Stimulated activated CD4-positive, alpha-beta T cell treated with anti-CD3 and anti-CD28 coated beads, Interleukin-4, amount 100 ng/mL, for 4 hours (primary cell): Measurements from ENCODE around the gene TMPRSS4.
A peak's percentile ranks its signal among the peaks of the same experiment; 100 is the strongest.

Source experiments
- DNase-seq, 2 experiments: peaks; one replicate each; pipeline ENCODE4 v3.0.0-alpha.2; 2020

TMPRSS4 gene

GRCh38 chr11:118138839-118139420, 62.1 kb downstream of the TMPRSS4 start:
- DNase-seq = no peak

DNA sequence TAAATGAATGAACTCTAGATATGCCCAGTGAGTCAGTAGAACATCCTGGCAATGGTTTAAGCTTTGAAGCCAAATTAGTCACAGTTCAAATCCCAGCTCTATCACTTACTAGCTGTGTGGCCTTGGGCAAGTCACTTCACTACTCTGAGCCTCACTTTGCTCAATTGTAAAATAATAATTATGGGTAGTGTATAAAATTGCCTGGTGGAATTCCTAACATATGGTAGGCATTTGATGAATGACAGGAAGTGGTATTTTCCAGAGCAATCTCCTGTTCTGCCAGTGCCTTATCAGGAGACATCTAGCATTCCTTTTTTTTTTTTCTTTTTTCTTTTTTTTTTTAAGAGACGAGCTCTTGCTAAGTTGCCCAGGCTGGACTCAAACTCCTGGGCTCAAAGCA, 62.7 kb downstream of the TMPRSS4 start:
- DNase-seq = no peak

DNA sequence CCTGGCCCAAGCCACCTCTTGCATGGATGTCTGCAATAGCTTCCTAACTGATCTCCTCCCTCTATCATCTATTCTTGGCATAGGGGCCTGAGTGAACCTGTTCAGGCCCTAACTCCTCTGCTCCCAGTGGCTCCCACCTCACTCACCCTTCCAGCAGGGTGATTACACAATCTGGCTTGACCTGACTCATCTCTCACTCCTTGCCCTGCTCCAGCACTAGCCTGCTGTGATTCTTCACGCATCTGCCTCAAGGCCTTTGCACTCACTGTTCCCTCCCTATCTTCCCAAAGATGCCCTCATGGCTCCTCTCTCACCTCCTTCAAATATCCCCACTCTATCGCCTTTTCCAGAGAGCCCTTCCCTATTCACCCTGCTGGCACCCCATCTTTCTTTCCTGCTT, 65.2 kb downstream of the TMPRSS4 start:
- DNase-seq = no peak

GRCh38 chr11:118142809-118143208, 65.9 kb downstream of the TMPRSS4 start:
- no peak for DNase-seq

GRCh38 chr11:118143661-118144185, 66.8 kb downstream of the TMPRSS4 start:
- no peak for DNase-seq

DNA sequence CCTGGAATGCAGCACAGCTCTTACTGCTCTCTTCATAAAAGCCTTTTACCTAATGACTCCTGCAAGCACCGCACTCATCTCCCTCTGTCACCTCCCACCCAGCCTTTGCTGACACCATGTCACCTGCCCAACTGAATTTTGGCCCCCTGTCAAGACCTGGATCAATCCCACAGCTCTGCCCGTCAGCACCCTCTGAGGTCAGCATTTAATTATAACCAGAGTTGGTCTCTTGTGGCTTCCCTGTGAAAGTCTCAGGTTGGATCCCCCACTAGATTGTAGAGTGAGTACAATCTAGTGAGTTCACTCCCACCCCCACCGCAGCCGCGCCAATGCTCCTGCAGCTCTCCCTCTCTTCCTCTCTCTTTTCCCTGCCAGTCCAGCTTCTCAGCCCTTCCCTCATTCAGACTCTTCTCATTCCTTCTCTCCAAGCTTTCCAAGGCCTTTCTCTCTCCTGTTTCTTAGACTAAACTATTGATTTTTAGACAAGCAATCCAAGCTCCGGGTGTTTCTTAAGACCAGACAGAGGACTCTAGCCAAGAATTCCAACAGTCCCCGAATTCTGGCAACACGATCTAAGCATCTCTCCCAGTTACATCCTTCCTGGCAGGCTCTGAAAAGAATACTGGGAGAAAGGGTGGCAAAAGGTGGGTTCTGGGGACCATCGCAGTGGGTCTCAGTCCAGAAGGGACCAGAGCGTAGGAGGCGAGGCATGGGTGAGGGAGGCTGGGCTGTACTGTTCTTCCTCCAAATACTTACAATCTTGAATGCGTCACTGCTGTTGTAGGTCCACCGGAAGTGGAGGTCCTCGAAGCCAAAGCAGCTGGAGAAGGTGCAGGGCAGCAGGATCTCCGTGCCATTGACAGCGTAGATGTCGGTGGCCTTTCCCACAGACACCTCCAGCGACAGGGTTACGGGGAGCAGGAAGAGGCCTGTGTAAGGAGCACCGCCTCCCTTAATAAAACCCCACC, 67.7 kb downstream of the TMPRSS4 start:
- no peak for DNase-seq

- DNase-seq = peak; percentile 77 to 86
These were observed 68.7 kb downstream of the TMPRSS4 start for GRCh38 chr11:118145285-118146227.

DNA sequence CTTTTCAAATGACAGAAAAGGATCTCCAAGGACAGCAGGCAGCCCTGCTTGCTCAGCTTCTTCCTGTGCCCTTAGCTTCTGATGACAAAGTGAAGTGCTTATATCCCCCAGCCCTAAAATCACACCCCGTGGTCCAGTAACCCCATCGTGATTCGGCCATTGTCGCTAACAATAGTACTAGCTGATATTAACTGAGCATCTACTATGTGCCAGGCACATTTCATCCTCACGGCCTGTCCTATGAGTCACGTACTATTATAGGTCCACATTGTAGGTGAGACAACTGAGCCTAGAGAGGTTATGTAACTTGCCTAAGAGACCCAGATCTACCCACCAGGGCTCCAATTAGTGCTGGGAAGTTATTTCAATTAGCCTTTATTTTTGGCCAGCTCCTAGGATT, 69.7 kb downstream of the TMPRSS4 start:
- DNase-seq = no peak

GRCh38 chr11:118147502-118147901, 70.6 kb downstream of the TMPRSS4 start:
- no peak for DNase-seq

DNA sequence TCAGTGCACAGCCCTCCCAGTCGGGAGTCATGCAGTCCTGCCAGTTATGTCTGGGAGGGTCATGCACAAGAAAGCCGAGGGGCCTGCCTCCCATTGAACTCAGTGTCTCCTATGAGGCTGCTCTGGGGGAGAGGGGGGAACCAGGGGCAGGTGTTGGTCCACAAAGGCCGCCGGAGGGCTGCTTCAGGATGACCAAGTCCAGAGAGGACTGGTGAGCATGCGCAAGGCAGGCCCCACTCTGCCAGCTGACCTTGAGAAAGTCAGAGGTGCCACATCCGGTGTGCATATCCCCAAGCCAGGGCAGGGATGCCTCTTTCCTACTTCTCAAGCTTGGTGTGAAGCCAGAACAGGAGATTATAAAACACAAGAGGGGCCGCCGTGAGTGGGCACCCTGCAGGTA, 71.4 kb downstream of the TMPRSS4 start:
- no peak for DNase-seq

DNA sequence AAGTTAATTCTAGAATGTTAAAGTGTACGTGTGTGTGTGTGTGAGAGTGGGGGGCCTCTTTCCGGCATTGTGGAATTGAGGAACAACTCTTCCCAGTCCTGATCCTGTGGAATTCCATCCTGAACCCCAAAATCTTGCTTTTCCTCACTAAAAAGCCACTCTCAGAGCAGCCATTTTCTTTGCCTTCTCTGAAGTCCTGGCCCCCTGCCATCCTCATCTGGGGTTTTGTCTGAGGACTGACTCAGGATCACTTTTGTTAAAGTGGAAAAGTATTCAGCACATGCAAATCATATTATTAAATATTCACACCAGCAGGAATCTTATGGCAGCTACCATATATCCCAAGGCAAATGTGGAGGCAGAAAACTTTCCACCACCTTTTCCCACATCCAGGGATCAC, 72.0 kb downstream of the TMPRSS4 start:
- no peak for DNase-seq

- no peak for DNase-seq
These were observed 72.6 kb downstream of the TMPRSS4 start for GRCh38 chr11:118149493-118149892.

DNA sequence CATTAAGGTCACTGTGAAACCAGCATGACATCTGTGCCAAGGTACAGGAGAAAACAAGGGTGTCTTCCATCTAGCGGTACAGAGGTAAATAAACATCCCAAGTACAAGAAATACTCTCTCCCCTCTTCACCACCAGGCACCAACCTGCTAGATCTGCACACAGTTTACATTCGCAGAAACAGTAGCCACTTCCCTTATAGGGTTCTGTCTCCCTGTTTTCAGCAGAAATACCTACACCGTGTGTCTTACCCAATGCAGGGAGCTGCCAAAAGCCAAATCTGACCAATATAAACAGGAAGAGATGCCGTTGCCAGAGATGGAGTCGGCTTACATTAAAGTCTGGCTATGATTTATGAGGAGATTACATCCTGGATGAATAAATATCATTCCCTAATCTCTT, 74.6 kb downstream of the TMPRSS4 start:
- DNase-seq = no peak

DNA sequence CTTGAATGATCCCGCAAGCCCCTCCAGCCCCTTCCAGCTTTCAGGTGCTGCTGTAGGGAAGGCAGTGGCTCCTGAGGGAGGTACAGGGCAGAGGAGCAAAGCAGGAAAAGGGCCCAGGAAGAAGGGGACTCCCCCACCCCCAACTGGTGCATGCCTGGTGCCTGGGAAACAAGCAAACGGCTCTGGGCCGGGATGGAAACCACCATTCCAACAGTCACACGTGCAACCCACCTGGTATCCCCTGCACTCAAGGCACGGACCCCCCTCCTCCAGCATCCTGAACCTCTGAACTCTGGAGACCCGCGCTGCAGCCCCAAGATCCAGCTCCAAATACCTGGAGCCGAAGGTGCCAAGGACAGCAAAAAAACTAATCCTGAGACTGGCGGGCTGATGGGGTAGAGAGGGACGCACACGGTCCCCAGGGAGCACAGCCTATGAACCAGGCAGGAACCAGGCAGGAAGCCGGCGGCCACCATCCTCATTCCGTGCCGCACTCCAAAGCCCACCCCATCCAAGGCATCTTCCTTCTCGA, 75.2 kb downstream of the TMPRSS4 start:
- DNase-seq = no peak

GRCh38 chr11:118152552-118153471, 75.9 kb downstream of the TMPRSS4 start, which contains the start of gene SCN4B:
Gene SCN4B (minus strand): TSS chr11:118152823. CDS start chr11:118152673, 150 bp downstream.
- no peak for DNase-seq

GRCh38 chr11:118153516-118153915, 76.6 kb downstream of the TMPRSS4 start:
- DNase-seq = no peak

DNA sequence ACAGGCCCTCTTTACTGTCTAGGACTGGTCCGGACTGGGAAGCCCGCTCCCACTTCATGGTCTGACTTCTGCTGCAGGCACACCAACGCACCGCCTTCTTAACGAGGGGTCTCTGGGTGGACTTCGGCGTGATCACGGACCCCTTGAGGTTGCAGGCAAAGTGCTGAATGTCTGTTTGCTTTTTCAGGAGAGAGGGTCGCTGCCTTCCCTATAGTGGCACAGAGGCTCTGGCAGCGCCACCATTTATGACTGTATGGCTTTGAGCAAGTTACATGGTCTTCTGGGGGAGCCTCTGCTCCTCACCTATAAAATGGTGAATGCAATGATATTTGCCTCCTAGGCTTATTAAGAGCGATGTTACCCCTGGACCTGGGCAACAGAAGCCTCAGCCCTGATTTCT, 77.1 kb downstream of the TMPRSS4 start:
- DNase-seq = no peak

GRCh38 chr11:118154641-118155040, 77.8 kb downstream of the TMPRSS4 start:
- DNase-seq = no peak

DNA sequence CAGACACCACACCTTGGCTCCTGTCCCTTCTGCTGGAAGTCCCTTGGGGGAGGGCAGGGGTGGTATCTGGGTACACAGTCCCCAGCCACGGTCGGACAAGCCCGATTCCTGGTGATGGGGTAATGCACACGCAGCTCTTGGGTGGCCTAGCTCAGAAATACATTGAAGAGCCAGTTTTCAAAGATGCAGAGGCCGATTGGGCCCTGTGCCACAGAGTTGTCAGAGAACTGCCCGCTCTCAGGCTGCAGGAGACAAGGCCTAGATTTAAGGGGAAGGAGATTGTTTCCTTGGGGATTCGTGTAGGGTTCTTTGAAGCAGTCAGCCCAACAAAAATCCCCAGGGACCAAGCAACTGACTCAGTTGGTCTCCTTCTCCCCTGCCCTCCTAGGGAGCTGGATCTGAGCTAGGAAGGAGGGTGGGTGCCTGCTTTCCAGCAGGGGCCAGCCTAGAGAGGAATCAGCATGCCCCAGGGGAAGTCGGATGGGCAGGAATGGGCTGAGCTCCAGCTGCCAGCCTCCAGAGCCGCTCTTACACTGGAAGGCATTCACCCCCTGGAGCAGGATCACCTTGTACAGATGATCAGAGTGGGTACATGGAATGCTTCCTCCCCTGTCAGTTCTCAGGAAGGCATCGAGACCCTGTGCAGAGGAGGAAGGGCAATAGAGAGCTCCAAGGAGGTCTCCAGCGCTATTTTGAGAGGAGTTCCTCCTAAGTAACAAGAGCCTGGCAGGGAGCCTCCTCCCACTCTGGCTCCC, 79.1 kb downstream of the TMPRSS4 start:
- no peak for DNase-seq

GRCh38 chr11:118156531-118157185, 79.8 kb downstream of the TMPRSS4 start:
- no peak for DNase-seq
